ENCODE data around the gene SH2D2A.

GRCh38 chr1:156862997-156863599 is 46.5 kb upstream of the SH2D2A start:
- TF ChIP-seq CTCF (IDR thresholded peaks at IDR 0.05; ENCODE audit: insufficient read depth, low read length, poor library complexity, severe bottlenecking) (no peak), EZH2phosphoT487 (conservative IDR thresholded peaks at IDR 0.05; ENCODE audit: low read length) (no peak)

Measured in SU-DHL-6 (cell line).